Parathyroid adenoma (tissue), 2 donors: ENCODE data around the gene GAS2.

Experiments
- H2AFZ ChIP-seq: fragments of 300-600 bp; sonication (generic); one replicate; pipeline ENCODE4 v1.7.0; 2017; ENCODE audit warnings: antibody characterized with exemption, mild to moderate bottlenecking
- H3K27ac ChIP-seq: fragments of 300-600 bp; sonication (generic); one replicate; pipeline ENCODE4 v1.7.0; 2017
- H3K27me3 ChIP-seq: fragments of 300-600 bp; sonication (generic); one replicate; pipeline ENCODE4 v1.7.0; 2017; ENCODE audit warnings: low read length; ENCODE audit not compliant: control insufficient read depth, insufficient read depth
- H3K36me3 ChIP-seq: fragments of 300-600 bp; sonication (generic); one replicate; pipeline ENCODE4 v1.7.0; 2017; ENCODE audit warnings: low read length; ENCODE audit not compliant: control insufficient read depth, insufficient read depth
- H3K4me1 ChIP-seq: fragments of 300-600 bp; sonication (generic); one replicate; pipeline ENCODE4 v1.7.0; 2017; ENCODE audit warnings: control low read depth
- H3K4me2 ChIP-seq: fragments of 300-600 bp; sonication (generic); one replicate; pipeline ENCODE4 v1.7.0; 2017; ENCODE audit warnings: low read length
- H3K4me3 ChIP-seq: fragments of 300-600 bp; sonication (generic); one replicate; pipeline ENCODE4 v1.7.0; 2017; ENCODE audit warnings: low read depth, low read length
- H3K79me2 ChIP-seq: fragments of 300-600 bp; sonication (generic); one replicate; pipeline ENCODE4 v1.7.0; 2017; ENCODE audit warnings: control low read depth
- H3K9ac ChIP-seq: fragments of 300-600 bp; sonication (generic); one replicate; pipeline ENCODE4 v1.7.0; 2017; ENCODE audit warnings: mild to moderate bottlenecking
- H3K9me3 ChIP-seq: fragments of 300-600 bp; sonication (generic); one replicate; pipeline ENCODE4 v1.7.0; 2017; ENCODE audit warnings: low read length; ENCODE audit not compliant: control insufficient read depth
- CTCF ChIP-seq: fragments of 300-600 bp; sonication (generic); IDR thresholded peaks from one replicate; pipeline ENCODE4 v1.7.0; 2017; ENCODE audit warnings: antibody characterized with exemption, mild to moderate bottlenecking
- donor health status: primary hyperparathyroidism.

The GAS2 gene

DNA sequence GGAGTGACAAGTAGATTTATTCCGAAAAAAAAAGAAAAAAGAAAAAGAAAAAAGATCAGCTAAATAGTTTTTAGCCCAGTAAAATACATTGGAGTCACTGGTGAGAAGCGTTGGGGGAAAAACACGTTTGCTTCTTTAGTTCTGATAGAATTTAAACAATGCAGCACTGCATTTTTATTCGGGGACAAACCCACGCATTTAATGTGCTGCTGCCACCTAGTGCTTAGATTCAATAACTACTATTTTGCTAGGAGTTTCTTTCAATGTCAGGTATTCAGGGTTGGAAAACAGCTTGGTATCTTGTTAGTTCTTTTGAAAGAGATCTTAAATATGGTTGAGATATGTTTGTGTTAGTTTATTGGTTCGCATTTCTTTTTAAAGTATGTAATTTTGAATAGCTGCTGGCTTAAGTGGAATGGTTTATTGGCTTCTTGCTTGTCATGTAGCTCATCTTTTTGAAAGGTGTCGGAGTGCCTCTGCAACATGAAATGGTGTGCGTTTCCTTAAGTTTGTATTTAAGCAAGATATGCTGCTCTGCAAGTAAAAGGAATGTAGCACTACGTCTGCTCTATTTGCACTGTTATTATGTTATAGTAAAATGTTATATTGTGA, 121.2 kb downstream of the GAS2 start:
- H3K79me2 ChIP-seq: no peaks in the 10 kb centered on the region
- H3K9me3 ChIP-seq: no peaks in the 10 kb centered on the region
- no peaks in the 10 kb centered on the region for H3K4me1 ChIP-seq
- H3K36me3 ChIP-seq: no peaks in the 10 kb centered on the region
- no peak overlapping the region for H2AFZ ChIP-seq
- H3K4me3 ChIP-seq: no peak overlapping the region
- peak; percentile 51 for TF ChIP-seq CTCF
- no peaks in the 10 kb centered on the region for H3K27me3 ChIP-seq
- no peak overlapping the region for H3K4me2 ChIP-seq
- H3K9ac ChIP-seq: no peak overlapping the region
- no peak overlapping the region for H3K27ac ChIP-seq

GRCh38 chr11:22792497-22792896, 126.1 kb downstream of the GAS2 start:
- Histone ChIP-seq H3K9me3 (no peaks in the 10 kb centered on the region), H3K27ac (no peak overlapping the region), H2AFZ (no peak overlapping the region), H3K4me1 (no peaks in the 10 kb centered on the region), H3K9ac (no peak overlapping the region), H3K27me3 (no peaks in the 10 kb centered on the region), H3K4me3 (no peak overlapping the region), H3K36me3 (no peaks in the 10 kb centered on the region), H3K79me2 (no peaks in the 10 kb centered on the region), H3K4me2 (no peak overlapping the region)
- no peak for TF ChIP-seq CTCF

DNA sequence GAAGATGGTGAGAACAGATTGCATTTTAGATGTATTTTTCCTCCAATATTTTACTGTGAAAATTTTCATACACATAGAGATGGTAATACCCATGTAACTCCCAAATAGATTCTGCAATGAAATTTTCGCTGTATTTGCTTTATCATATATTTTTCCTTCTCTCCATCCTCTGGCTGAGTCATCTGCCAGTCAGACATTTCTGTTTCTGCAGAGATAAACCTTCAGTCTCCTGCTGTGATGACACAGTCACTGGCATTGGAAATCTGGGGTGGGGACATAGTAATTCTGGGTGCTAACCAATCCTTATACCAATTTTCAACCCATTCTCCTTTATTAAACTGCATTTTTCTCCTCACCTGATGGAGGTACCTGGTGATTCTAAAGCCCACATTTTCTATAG, 129.5 kb downstream of the GAS2 start:
- Histone ChIP-seq H3K4me3 (no peak overlapping the region), H3K4me1 (no peaks in the 10 kb centered on the region), H3K36me3 (no peaks in the 10 kb centered on the region), H2AFZ (no peak overlapping the region), H3K27ac (no peak overlapping the region), H3K9me3 (no peaks in the 10 kb centered on the region), H3K4me2 (no peak overlapping the region), H3K79me2 (no peaks in the 10 kb centered on the region), H3K27me3 (no peaks in the 10 kb centered on the region), H3K9ac (no peak overlapping the region)
- TF ChIP-seq CTCF: no peak

GRCh38 chr11:22797047-22797446, 130.6 kb downstream of the GAS2 start:
- Histone ChIP-seq H3K9me3 (no peaks in the 10 kb centered on the region), H2AFZ (no peak overlapping the region), H3K79me2 (no peaks in the 10 kb centered on the region), H3K36me3 (no peaks in the 10 kb centered on the region), H3K4me2 (no peak overlapping the region), H3K4me1 (no peaks in the 10 kb centered on the region), H3K27ac (no peak overlapping the region), H3K9ac (no peak overlapping the region), H3K27me3 (no peaks in the 10 kb centered on the region), H3K4me3 (no peak overlapping the region)
- no peak for TF ChIP-seq CTCF

- H3K27ac ChIP-seq: no peak overlapping the region
- H3K9me3 ChIP-seq: no peaks in the 10 kb centered on the region
- no peak overlapping the region for H3K4me2 ChIP-seq
- H3K36me3 ChIP-seq: no peaks in the 10 kb centered on the region
- no peak overlapping the region for H3K9ac ChIP-seq
- no peaks in the 10 kb centered on the region for H3K27me3 ChIP-seq
- no peak overlapping the region for H2AFZ ChIP-seq
- no peak overlapping the region for H3K4me3 ChIP-seq
- TF ChIP-seq CTCF: no peak
- no peaks in the 10 kb centered on the region for H3K4me1 ChIP-seq
- H3K79me2 ChIP-seq: no peaks in the 10 kb centered on the region
These were observed 132.5 kb downstream of the GAS2 start for GRCh38 chr11:22798901-22799300.
